Endothelial cell of umbilical vein (primary cell): Measurements from ENCODE around the gene SLC25A21. TPM values are rescaled to one million over a fixed set of nuclear protein-coding genes. Genes with fewer than 3 reads are reported as not detected.

ENCODE experiments used
- BruUV-seq: library from RNA; stranded (reverse); fragments of 400-500 nt; replicated peaks from 2 replicates; lab custom pipeline; 2021; lab: Mats Ljungman, UMichigan
- CTCF ChIA-PET: fragments of 300-600, 350-600 bp; sonication (Branson Sonifier 250); formaldehyde crosslinking; loops from one replicate; lab custom pipeline; 2021; ENCODE audit warnings: antibody characterized with exemption, inconsistent platforms; lab: Charles Lee
- POLR2A ChIA-PET: fragments of 300-600, 350-600 bp; sonication (Branson Sonifier 250); formaldehyde crosslinking; loops from one replicate; lab custom pipeline; 2021; ENCODE audit warnings: antibody characterized with exemption, inconsistent platforms; lab: Charles Lee
- DNase-seq: peaks from one replicate; pipeline ENCODE4 v3.0.0-alpha.2; 2011; ENCODE audit warnings: low read depth, low spot score
- FAIRE-seq: peaks from 2 replicates; lab custom pipeline; 2011; peaks lifted over from hg19 to GRCh38; lab: Jason Lieb, UNC
- H2AFZ ChIP-seq: 2 replicates; pipeline ENCODE4 v1.6.0; 2012; ENCODE audit warnings: low read depth, low read length, control low read depth, inconsistent platforms
- H3K27ac ChIP-seq: 2 replicates; pipeline ENCODE4 v1.5.1; 2011; ENCODE audit warnings: low read depth, mild to moderate bottlenecking, control low read depth, low read length, moderate library complexity; ENCODE audit not compliant: insufficient read depth
- H3K27me3 ChIP-seq, 2 experiments: 2 replicates each; pipeline versions ENCODE4 v1.6.0 to v1.6.1; 2011; ENCODE audit warnings: low read length in 2 of 2, mixed read lengths in 1 of 2; ENCODE audit not compliant: control insufficient read depth in 2 of 2, insufficient read depth in 2 of 2
- H3K36me3 ChIP-seq, 2 experiments: 2 replicates in 1 of 2; 3 replicates in 1 of 2; pipeline ENCODE4 v1.5.1; 2011; ENCODE audit warnings: low read length in 2 of 2, mild to moderate bottlenecking in 1 of 2, moderate library complexity in 1 of 2; ENCODE audit not compliant: control insufficient read depth in 2 of 2, insufficient read depth in 2 of 2; ENCODE audit errors: extremely low read depth in 1 of 2
- H3K4me1 ChIP-seq: 3 replicates; pipeline ENCODE4 v1.5.1; 2011; ENCODE audit warnings: mild to moderate bottlenecking, low read length; ENCODE audit not compliant: control insufficient read depth, insufficient read depth; ENCODE audit errors: extremely low read depth
- H3K4me2 ChIP-seq: 2 replicates; pipeline ENCODE4 v1.6.1; 2011; ENCODE audit warnings: low read length, control low read depth, mixed read lengths; ENCODE audit not compliant: insufficient read depth
- H3K4me3 ChIP-seq, 3 experiments: fragments of 200-600 bp in 1 of 3; sonication (generic), shearing (Covaris generic) in 1 of 3; replicated peaks in 1 of 3; 2 replicates each; pipeline ENCODE4 v1.5.1; 2011 to 2016; ENCODE audit warnings: control low read depth in 3 of 3, low read length in 3 of 3, mild to moderate bottlenecking in 2 of 3, inconsistent platforms in 1 of 3, low read depth in 1 of 3, moderate library complexity in 1 of 3; ENCODE audit not compliant: insufficient read depth in 1 of 3
- H3K79me2 ChIP-seq: 2 replicates; pipeline ENCODE4 v1.6.0; 2012; ENCODE audit warnings: low read length, inconsistent platforms; ENCODE audit not compliant: control insufficient read depth, insufficient read depth
- H3K9ac ChIP-seq: replicated peaks from 2 replicates; pipeline ENCODE3; 2011; ENCODE audit warnings: low read length, control low read depth; ENCODE audit not compliant: insufficient read depth; ENCODE audit errors: extremely low read depth
- H3K9me1 ChIP-seq: replicated peaks from 3 replicates; pipeline ENCODE4 v1.6.0; 2011; ENCODE audit warnings: mild to moderate bottlenecking, low read length; ENCODE audit not compliant: control insufficient read depth, insufficient read depth; ENCODE audit errors: extremely low read depth
- H3K9me3 ChIP-seq: replicated peaks from 2 replicates; pipeline ENCODE4 v1.5.1; 2012; ENCODE audit warnings: low read length, inconsistent platforms; ENCODE audit not compliant: control insufficient read depth, insufficient read depth
- H4K20me1 ChIP-seq: replicated peaks from 2 replicates; pipeline ENCODE3; 2011; ENCODE audit warnings: mild to moderate bottlenecking, low read length; ENCODE audit not compliant: control insufficient read depth, insufficient read depth; ENCODE audit errors: extremely low read depth
- EZH2 ChIP-seq: IDR thresholded peaks from 2 replicates; pipeline ENCODE4 v1.6.1; 2012; ENCODE audit warnings: borderline replicate concordance, low read depth, mild to moderate bottlenecking, moderate library complexity, low read length, inconsistent platforms; ENCODE audit not compliant: severe bottlenecking
- FOS ChIP-seq: IDR thresholded peaks from 2 replicates; pipeline ENCODE4 v1.6.1; 2011; ENCODE audit warnings: mild to moderate bottlenecking, low read length, moderate library complexity, borderline replicate concordance; ENCODE audit not compliant: insufficient read depth
- GATA2 ChIP-seq: IDR thresholded peaks from 2 replicates; pipeline ENCODE4 v1.7.0; 2011; ENCODE audit warnings: low read depth, mild to moderate bottlenecking, moderate library complexity, mixed read lengths, low read length; ENCODE audit not compliant: insufficient read length, insufficient read depth
- JUN ChIP-seq: IDR thresholded peaks from 2 replicates; pipeline ENCODE4 v1.6.1; 2011; ENCODE audit warnings: borderline replicate concordance, low read depth; ENCODE audit not compliant: insufficient read length, insufficient read depth
- MAX ChIP-seq: IDR thresholded peaks from 2 replicates; pipeline ENCODE4 v1.6.1; 2011; ENCODE audit not compliant: insufficient read depth, insufficient read length
- MYC ChIP-seq: IDR thresholded peaks from one replicate; pipeline ENCODE4 v1.6.1; 2011; ENCODE audit warnings: mild to moderate bottlenecking, low read depth, low read length
- POLR2A ChIP-seq: IDR thresholded peaks from 2 replicates; pipeline ENCODE4 v1.6.1; 2012; ENCODE audit warnings: low read depth, mild to moderate bottlenecking, control low read depth, low read length
- POLR2AphosphoS5 ChIP-seq: IDR thresholded peaks from 2 replicates; pipeline ENCODE4 v1.6.1; 2012; ENCODE audit warnings: low read depth, mild to moderate bottlenecking, control low read depth, low read length, moderate library complexity; ENCODE audit not compliant: insufficient read depth
- dilution Hi-C: fragments of 300-500 bp; cut with MboI; formaldehyde crosslinking; loops from one replicate; pipeline ENCODE4 v1.15.0; 2019; ENCODE audit warnings: low sequenced_read_pairs; ENCODE audit not compliant: extremely low pct_ligation_motif_present
- intact Hi-C: fragments of 100-400 bp; cut with micrococcal nuclease; formaldehyde crosslinking; loops from one replicate; pipeline ENCODE4 v1.10.0; 2022
- polyA plus RNA-seq, 4 experiments: library from polyadenylated mRNA; depleted of rRNA in 3 of 4; stranded (reverse) in 3 of 4; unstranded in 1 of 4; fragments of >200 nt; gene quantifications; 2 replicates each; pipeline versions ENCODE4 v1.2.1 to v1.2.3, GENCODE V29; 2011 to 2012; ENCODE audit warnings: missing spikeins in 1 of 4
- total RNA-seq: library from RNA; stranded (reverse); gene quantifications from 2 replicates; pipeline ENCODE4 v1.2.3, GENCODE V29; 2021
- TF ChIP-seq, protein P1 (sequence below), 2 donors: IDR thresholded peaks; 1 replicate in 1 of 2; 2 replicates in 1 of 2; pipeline ENCODE4 v1.5.1; 2011; ENCODE audit warnings: low read length in 2 of 2, mild to moderate bottlenecking in 2 of 2, moderate library complexity in 2 of 2, control low read depth in 1 of 2, inconsistent platforms in 1 of 2, low read depth in 1 of 2; ENCODE audit not compliant: insufficient read depth in 1 of 2; ENCODE audit errors: extremely low read depth in 1 of 2

Gene SLC25A21
- total and polyA plus RNA-seq, 2 donors (not counting 3 experiments of a cell fraction or from before 2014, with no cell fraction given) = 0.98 to 1.4 TPM

DNA sequence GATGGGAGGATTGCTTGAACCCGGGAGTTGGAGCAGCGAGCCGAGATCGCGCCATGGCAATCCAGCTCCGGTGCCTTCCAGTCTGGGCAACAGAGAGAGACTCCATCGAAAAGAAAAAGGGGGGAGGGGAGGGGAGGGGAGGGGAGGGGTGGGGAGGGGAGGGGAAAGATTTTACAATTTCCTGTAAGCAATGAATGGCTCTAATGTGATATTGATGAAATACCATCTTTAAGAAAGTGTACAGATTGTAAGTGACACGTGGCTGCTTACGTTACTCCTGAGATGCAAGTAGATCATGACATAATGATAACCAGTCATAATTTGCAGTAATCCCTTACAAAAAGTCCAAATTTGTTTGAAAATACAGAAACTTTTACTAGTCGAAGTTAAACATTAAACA is 1.4 kb downstream of the SLC25A21 start:
- POLR2A ChIA-PET = no interaction called here
- Histone ChIP-seq H3K4me1 (peaks cover 12% of the 10 kb centered on the region), H3K36me3 (no peaks in the 10 kb centered on the region), H3K9me3 (no peaks in the 10 kb centered on the region), H3K27me3 (no peaks in the 10 kb centered on the region), H2AFZ (no peak overlapping the region), H3K9ac (no peak overlapping the region), H4K20me1 (no peaks in the 10 kb centered on the region), H3K4me3 (no peak overlapping the region), H3K4me2 (no peak overlapping the region), H3K79me2 (no peaks in the 10 kb centered on the region), H3K9me1 (no peaks in the 10 kb centered on the region), H3K27ac (no peak overlapping the region)
- TF ChIP-seq GATA2 (no peak), EZH2 (no peak), POLR2A (no peak), JUN (no peak), MAX (no peak), MYC (no peak), POLR2AphosphoS5 (no peak), FOS (no peak)
- TF ChIP-seq, protein P1, sequence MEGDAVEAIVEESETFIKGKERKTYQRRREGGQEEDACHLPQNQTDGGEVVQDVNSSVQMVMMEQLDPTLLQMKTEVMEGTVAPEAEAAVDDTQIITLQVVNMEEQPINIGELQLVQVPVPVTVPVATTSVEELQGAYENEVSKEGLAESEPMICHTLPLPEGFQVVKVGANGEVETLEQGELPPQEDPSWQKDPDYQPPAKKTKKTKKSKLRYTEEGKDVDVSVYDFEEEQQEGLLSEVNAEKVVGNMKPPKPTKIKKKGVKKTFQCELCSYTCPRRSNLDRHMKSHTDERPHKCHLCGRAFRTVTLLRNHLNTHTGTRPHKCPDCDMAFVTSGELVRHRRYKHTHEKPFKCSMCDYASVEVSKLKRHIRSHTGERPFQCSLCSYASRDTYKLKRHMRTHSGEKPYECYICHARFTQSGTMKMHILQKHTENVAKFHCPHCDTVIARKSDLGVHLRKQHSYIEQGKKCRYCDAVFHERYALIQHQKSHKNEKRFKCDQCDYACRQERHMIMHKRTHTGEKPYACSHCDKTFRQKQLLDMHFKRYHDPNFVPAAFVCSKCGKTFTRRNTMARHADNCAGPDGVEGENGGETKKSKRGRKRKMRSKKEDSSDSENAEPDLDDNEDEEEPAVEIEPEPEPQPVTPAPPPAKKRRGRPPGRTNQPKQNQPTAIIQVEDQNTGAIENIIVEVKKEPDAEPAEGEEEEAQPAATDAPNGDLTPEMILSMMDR (IDR thresholded peaks at IDR 0.05; ENCODE audit: extremely low read depth in 1 of 2, insufficient read depth in 1 of 2, low read depth in 1 of 2, low read length in 2 of 2) = no peak
- dilution Hi-C loops = no loop called here
- DNase-seq (no peak), FAIRE-seq (no peak)
- intact Hi-C loops = loop anchor here (5.0 kb wide), 1 partner anchor 61 kb away; no protein-coding TSS in a partner anchor
- CTCF ChIA-PET = interaction anchor here (0.7 to 2.3 kb wide), 6 partner anchors 18 to 617 kb away, joined by 3 to 23 read pairs (median 8); no protein-coding TSS in a partner anchor
- no TSS peak for BruUV-seq
